RPMI7951 (cell line): Measurements from ENCODE around the gene PLPP7. TPM values are rescaled to one million over a fixed set of nuclear protein-coding genes. Genes with fewer than 3 reads are reported as not detected.

ENCODE experiments used
- DNase-seq: peaks from one replicate; pipeline ENCODE4 v3.0.0-alpha.2; 2012; ENCODE audit warnings: low read depth
- total RNA-seq: library from RNA; depleted of rRNA; stranded (reverse); fragments of >200 nt; shearing (Covaris generic); gene quantifications from 2 replicates; pipeline ENCODE4 v1.2.3, GENCODE V29; 2014

PLPP7 gene
- total RNA-seq, 1 experiment from 2014 or later = 11.4 TPM

GRCh38 chr9:131303381-131304321 is 14.1 kb downstream of the PLPP7 start:
- no peak for DNase-seq

- no peak for DNase-seq
These were observed 15.3 kb downstream of the PLPP7 start for GRCh38 chr9:131304676-131305355.

- no peak for DNase-seq
These were observed 17.0 kb downstream of the PLPP7 start for GRCh38 chr9:131306397-131307004.

GRCh38 chr9:131307974-131308373 is 18.5 kb downstream of the PLPP7 start:
- DNase-seq = no peak

- no peak for DNase-seq
These were observed 18.9 kb downstream of the PLPP7 start for GRCh38 chr9:131308452-131308851.

- no peak for DNase-seq
These were observed 19.5 kb downstream of the PLPP7 start for GRCh38 chr9:131308906-131309529.

GRCh38 chr9:131309530-131310276 is 20.2 kb downstream of the PLPP7 start:
- no peak for DNase-seq

GRCh38 chr9:131310833-131311554 is 21.5 kb downstream of the PLPP7 start:
- DNase-seq = no peak

- DNase-seq = no peak
These were observed 22.7 kb downstream of the PLPP7 start for GRCh38 chr9:131312246-131312645.

- peak; percentile 30 for DNase-seq
These were observed 23.6 kb downstream of the PLPP7 start for GRCh38 chr9:131312822-131313770.

GRCh38 chr9:131318231-131319085 is 28.9 kb downstream of the PLPP7 start:
- peak; percentile 46 for DNase-seq

- DNase-seq = no peak
These were observed 30.0 kb downstream of the PLPP7 start for GRCh38 chr9:131319486-131319885.

- DNase-seq = no peak
These were observed 30.6 kb downstream of the PLPP7 start for GRCh38 chr9:131320031-131320685.

- DNase-seq = no peak
These were observed 34.1 kb downstream of the PLPP7 start for GRCh38 chr9:131323629-131324028.

- DNase-seq = no peak
These were observed 35.5 kb downstream of the PLPP7 start for GRCh38 chr9:131324736-131325679.

GRCh38 chr9:131329241-131329641 is 39.7 kb downstream of the PLPP7 start:
- no peak for DNase-seq
